Measurements from ENCODE around the gene MORC3. TPM values are rescaled to one million over a fixed set of nuclear protein-coding genes. Genes with fewer than 3 reads are reported as not detected.
"Not testable (repeated sequence)": the region's sequence is repeated elsewhere in the genome, so short reads cannot be mapped to it uniquely, and the experiment has no call there.

MORC3 gene
- total RNA-seq, 1 donor from 2014 or later = 24.5 TPM

GRCh38 chr21:36369064-36369685 lies 49.2 kb downstream of the MORC3 start:
- Mint-ChIP-seq H3K27me3 (ENCODE audit: low read depth) (no peaks in the 10 kb centered on the region), H3K36me3 (ENCODE audit: low read depth) (peaks cover 30% of the 10 kb centered on the region), H3K4me3 (no peak overlapping the region), H3K4me1 (no peaks in the 10 kb centered on the region), H3K9me3 (no peaks in the 10 kb centered on the region), H3K27ac (ENCODE audit: unreplicated experiment) (no peak overlapping the region)
- no peak for DNase-seq (ENCODE audit: low read depth, low spot score)
- TF ChIP-seq, protein P1, sequence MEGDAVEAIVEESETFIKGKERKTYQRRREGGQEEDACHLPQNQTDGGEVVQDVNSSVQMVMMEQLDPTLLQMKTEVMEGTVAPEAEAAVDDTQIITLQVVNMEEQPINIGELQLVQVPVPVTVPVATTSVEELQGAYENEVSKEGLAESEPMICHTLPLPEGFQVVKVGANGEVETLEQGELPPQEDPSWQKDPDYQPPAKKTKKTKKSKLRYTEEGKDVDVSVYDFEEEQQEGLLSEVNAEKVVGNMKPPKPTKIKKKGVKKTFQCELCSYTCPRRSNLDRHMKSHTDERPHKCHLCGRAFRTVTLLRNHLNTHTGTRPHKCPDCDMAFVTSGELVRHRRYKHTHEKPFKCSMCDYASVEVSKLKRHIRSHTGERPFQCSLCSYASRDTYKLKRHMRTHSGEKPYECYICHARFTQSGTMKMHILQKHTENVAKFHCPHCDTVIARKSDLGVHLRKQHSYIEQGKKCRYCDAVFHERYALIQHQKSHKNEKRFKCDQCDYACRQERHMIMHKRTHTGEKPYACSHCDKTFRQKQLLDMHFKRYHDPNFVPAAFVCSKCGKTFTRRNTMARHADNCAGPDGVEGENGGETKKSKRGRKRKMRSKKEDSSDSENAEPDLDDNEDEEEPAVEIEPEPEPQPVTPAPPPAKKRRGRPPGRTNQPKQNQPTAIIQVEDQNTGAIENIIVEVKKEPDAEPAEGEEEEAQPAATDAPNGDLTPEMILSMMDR (conservative IDR thresholded peaks at IDR 0.05) = no peak

GRCh38 chr21:36375994-36376393 lies 56.0 kb downstream of the MORC3 start:
- TF ChIP-seq, protein P1 (conservative IDR thresholded peaks at IDR 0.05) = no peak
- no peak for DNase-seq (ENCODE audit: low read depth, low spot score)
- Mint-ChIP-seq H3K4me3 (no peak overlapping the region), H3K27ac (ENCODE audit: unreplicated experiment) (no peak overlapping the region), H3K9me3 (no peaks in the 10 kb centered on the region), H3K36me3 (ENCODE audit: low read depth) (peaks cover 21% of the 10 kb centered on the region), H3K4me1 (no peaks in the 10 kb centered on the region), H3K27me3 (ENCODE audit: low read depth) (no peaks in the 10 kb centered on the region)

DNA sequence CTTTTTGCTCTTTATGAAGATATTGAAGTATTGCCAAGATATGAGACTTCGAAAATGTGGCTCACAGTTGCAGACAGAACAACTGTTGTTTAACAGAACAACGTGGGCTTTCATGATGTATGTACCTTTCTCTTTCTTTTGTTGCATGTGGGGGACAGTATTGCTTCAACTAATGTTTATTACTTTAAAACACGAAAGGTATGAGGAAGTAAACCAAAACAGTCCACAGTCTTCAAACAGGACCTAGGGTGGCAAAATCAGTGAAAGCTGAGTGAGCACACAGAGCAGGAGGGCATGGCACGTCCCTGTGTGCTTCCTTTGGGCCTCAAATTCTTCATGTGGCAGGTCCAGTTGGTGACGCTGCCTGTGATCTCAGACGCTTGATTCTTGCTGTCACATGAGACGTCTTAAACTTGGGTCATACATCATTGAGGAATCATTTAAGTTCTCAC lies 57.4 kb downstream of the MORC3 start:
- Mint-ChIP-seq H3K27ac (ENCODE audit: unreplicated experiment) (no peak overlapping the region), H3K4me1 (peaks cover 9% of the 10 kb centered on the region)
- TF ChIP-seq, protein P1 (conservative IDR thresholded peaks at IDR 0.05) = no peak

GRCh38 chr21:36379251-36379650 lies 59.3 kb downstream of the MORC3 start:
- no peak for DNase-seq (ENCODE audit: low read depth, low spot score)
- H3K4me3 Mint-ChIP-seq = no peak overlapping the region
- peaks cover 9% of the 10 kb centered on the region for H3K4me1 Mint-ChIP-seq
- peaks cover 3% of the 10 kb centered on the region for H3K9me3 Mint-ChIP-seq
- H3K27ac Mint-ChIP-seq (ENCODE audit: unreplicated experiment) = no peak overlapping the region
- H3K36me3 Mint-ChIP-seq (ENCODE audit: low read depth) = peaks cover 12% of the 10 kb centered on the region
- H3K27me3 Mint-ChIP-seq (ENCODE audit: low read depth) = no peaks in the 10 kb centered on the region
- TF ChIP-seq, protein P1 (conservative IDR thresholded peaks at IDR 0.05) = no peak

More for the DNA sequence above, 57.4 kb downstream of the MORC3 start:
- Mint-ChIP-seq H3K27me3 (ENCODE audit: low read depth) (no peaks in the 10 kb centered on the region), H3K9me3 (peaks cover 3% of the 10 kb centered on the region), H3K36me3 (ENCODE audit: low read depth) (peaks cover 17% of the 10 kb centered on the region), H3K4me3 (no peak overlapping the region)
- DNase-seq (ENCODE audit: low read depth, low spot score) = no peak

DNA sequence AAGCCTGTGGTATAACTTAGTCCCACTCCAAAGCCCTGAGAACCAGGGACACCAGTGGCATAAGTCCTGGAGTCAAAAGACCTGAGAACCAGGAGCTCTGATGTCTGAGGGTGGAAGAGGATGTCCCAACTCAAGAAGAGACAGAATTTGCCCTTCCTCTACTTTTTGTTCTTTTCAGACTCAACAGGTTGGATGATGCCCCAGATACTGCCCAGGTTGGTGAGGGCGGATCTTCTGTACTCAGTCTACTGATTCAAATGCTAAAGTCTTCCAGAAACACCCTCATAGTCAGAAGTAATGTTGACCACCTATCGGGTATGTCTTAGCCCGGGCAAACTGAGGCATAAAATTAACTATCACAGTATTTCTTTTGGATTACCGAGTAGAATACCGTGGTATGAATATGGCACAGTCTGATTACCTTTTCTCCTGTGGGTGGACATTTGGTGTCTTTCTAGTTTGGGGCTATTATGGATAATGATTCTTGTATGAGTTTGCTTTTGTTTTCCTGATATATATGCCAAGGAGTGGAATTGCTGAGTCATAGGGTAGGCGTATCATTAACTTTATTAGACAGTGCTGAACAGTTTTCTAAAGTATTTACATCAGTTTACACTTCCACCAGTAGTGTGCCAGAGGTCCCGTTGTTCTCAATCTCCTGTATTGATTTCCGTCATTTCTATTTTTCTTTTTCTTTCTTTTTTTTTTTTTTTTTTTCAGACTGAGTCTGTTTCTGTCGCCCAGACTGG lies 62.0 kb downstream of the MORC3 start:
- Mint-ChIP-seq H3K27me3 (ENCODE audit: low read depth) (no peaks in the 10 kb centered on the region), H3K4me1 (peaks cover 25% of the 10 kb centered on the region), H3K36me3 (ENCODE audit: low read depth) (peaks cover 16% of the 10 kb centered on the region), H3K4me3 (peak overlapping the region; percentile 45), H3K9me3 (peaks cover 3% of the 10 kb centered on the region), H3K27ac (ENCODE audit: unreplicated experiment) (peak overlapping the region; percentile 22)
- TF ChIP-seq, protein P1 (conservative IDR thresholded peaks at IDR 0.05) = no peak
- no peak for DNase-seq (ENCODE audit: low read depth, low spot score)

DNA sequence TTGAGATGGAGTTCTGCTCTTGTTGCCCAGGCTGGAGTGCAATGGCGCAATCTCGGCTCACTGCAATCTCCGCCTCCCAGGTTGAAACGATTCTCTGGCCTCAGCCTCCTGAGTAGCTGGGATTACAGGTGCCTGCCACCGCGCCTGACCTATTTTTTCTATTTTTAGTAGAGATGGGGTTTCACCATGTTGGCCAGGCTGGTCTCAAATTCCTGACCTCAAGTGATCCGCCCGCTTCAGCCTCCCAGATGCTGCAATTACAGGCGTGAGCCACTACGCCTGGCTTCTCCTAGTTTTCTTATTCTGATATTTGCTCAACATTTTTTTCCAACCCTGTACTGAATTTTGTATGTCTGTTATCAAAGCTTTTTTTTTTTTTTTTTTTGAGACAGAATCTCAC lies 62.7 kb downstream of the MORC3 start:
- not testable (repeated sequence) for H3K4me3 Mint-ChIP-seq
- H3K4me1 Mint-ChIP-seq = peaks cover 32% of the 10 kb centered on the region

More for the DNA sequence above, 62.7 kb downstream of the MORC3 start:
- H3K27ac Mint-ChIP-seq (ENCODE audit: unreplicated experiment); DNase-seq (ENCODE audit: low read depth, low spot score); H3K9me3 Mint-ChIP-seq; H3K27me3 Mint-ChIP-seq (ENCODE audit: low read depth): not testable (repeated sequence)
- H3K36me3 Mint-ChIP-seq (ENCODE audit: low read depth) = peaks cover 15% of the 10 kb centered on the region
